Lung (tissue), 12 donors: ENCODE measurements around the gene STX17. TPM values are rescaled to one million over a fixed set of nuclear protein-coding genes. Genes with fewer than 3 reads are reported as not detected.

Experiments used
- ATAC-seq: fragments of 200-7000 bp; cut with Tn5 transposase; one replicate; pipeline ENCODE4 v1.9.1; 2020; ENCODE audit warnings: moderate number of reproducible peaks; ENCODE audit not compliant: insufficient read depth, low FRiP score
- DNase-seq, 3 donors: peaks; one replicate each; pipeline ENCODE4 v3.0.0-alpha.2; 2013 to 2017
- H3K27ac ChIP-seq, 2 donors: one replicate each; pipeline ENCODE4 v1.5.1; 2013; ENCODE audit warnings: mild to moderate bottlenecking in 2 of 2, moderate library complexity in 2 of 2, control low read depth in 1 of 2, inconsistent platforms in 1 of 2, low read depth in 1 of 2, low read length in 1 of 2
- H3K27me3 ChIP-seq, 3 donors: one replicate each; pipeline ENCODE4 v1.5.1; 2013; ENCODE audit warnings: low read length in 2 of 3; ENCODE audit not compliant: control insufficient read depth in 3 of 3, insufficient read depth in 3 of 3
- H3K36me3 ChIP-seq, 4 donors: one replicate each; pipeline ENCODE4 v1.5.1; 2013; ENCODE audit warnings: low read length in 4 of 4, mild to moderate bottlenecking in 1 of 4, moderate library complexity in 1 of 4; ENCODE audit not compliant: control insufficient read depth in 4 of 4, insufficient read depth in 4 of 4
- H3K4me1 ChIP-seq, 5 donors: one replicate each; pipeline ENCODE4 v1.5.1; 2013; ENCODE audit warnings: low read length in 5 of 5, mild to moderate bottlenecking in 2 of 5, moderate library complexity in 1 of 5; ENCODE audit not compliant: control insufficient read depth in 5 of 5, insufficient read depth in 5 of 5
- H3K4me3 ChIP-seq: one replicate; pipeline ENCODE4 v1.5.1; 2013; ENCODE audit warnings: mild to moderate bottlenecking, control low read depth, moderate library complexity
- H3K9ac ChIP-seq, 2 donors: one replicate each; pipeline ENCODE4 v1.5.1; 2013; ENCODE audit warnings: low read length in 2 of 2, control low read depth in 1 of 2; ENCODE audit not compliant: insufficient read depth in 1 of 2
- H3K9me3 ChIP-seq, 4 donors: one replicate each; pipeline ENCODE4 v1.5.1; 2013; ENCODE audit warnings: low read length in 3 of 4, mild to moderate bottlenecking in 1 of 4, moderate library complexity in 1 of 4; ENCODE audit not compliant: control insufficient read depth in 4 of 4, insufficient read depth in 3 of 4
- WGBS, 2 donors: extraction: QIAGEN DNeasy Blood & Tissue Kit; methylation state at CpG; one replicate each; pipeline ENCODE4 v1.1.7; 2013; 5-methylcytosine and 5-hydroxymethylcytosine counted together
- polyA plus RNA-seq, 2 donors: library from polyadenylated mRNA; stranded (reverse); fragments of 200-250 nt; gene quantifications; one replicate each; pipeline ENCODE4 v1.2.1, GENCODE V29; 2013
- total RNA-seq, 2 donors: library from RNA; depleted of rRNA in 1 of 2; stranded (reverse); fragments of >200 nt in 1 of 2; gene quantifications; one replicate each; pipeline ENCODE4 v1.2.1, GENCODE V29; 2014 to 2021
- TF ChIP-seq, protein P1 (sequence below): IDR thresholded peaks from 2 replicates; pipeline ENCODE4 v1.5.1; 2012; ENCODE audit warnings: mild to moderate bottlenecking; ENCODE audit errors: control extremely low read depth, extremely low read depth
- donor health status: control.
- donor health status: control.
- donor health status: Bipolar disorder and iron deficiency.
- donor health status: healthy.
- donor health status: DM: yes; HTN: yes; CAD: no.

STX17 gene
- total and polyA plus RNA-seq, 4 donors = 4.7 to 55.0 (median 18.7) TPM

DNA sequence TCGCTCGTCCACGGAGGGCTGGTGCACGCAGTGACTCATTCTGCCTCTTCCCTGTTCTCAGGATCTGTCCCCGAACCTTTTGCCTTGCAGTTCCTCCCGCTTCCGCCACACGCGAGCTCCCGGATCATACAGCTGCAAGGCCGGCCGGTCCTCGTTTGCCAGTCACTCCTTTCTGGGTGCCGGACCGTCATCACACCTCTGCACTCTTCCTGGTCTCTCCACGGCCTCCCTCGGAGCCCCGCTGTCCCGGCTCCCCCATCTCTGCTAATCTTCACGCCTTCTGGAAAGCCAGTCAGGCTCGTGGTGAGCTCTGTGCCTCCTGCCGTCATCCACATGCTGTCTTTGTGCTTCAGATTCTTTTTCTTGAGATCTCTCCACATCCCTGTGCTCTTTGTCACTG is 91.8 kb downstream of the STX17 start:
- no peak for ATAC-seq
- no peak for DNase-seq
- Histone ChIP-seq H3K4me3 (no peak overlapping the region), H3K27me3 (no peaks in the 10 kb centered on the region), H3K27ac (no peak overlapping the region), H3K9me3 (peaks cover 0 to 5% (median under 1%) of the 10 kb centered on the region in 4 donors), H3K9ac (no peak overlapping the region), H3K4me1 (no peaks in the 10 kb centered on the region), H3K36me3 (peaks cover 2 to 13% (median 9%) of the 10 kb centered on the region in 4 donors)
- TF ChIP-seq, protein P1, sequence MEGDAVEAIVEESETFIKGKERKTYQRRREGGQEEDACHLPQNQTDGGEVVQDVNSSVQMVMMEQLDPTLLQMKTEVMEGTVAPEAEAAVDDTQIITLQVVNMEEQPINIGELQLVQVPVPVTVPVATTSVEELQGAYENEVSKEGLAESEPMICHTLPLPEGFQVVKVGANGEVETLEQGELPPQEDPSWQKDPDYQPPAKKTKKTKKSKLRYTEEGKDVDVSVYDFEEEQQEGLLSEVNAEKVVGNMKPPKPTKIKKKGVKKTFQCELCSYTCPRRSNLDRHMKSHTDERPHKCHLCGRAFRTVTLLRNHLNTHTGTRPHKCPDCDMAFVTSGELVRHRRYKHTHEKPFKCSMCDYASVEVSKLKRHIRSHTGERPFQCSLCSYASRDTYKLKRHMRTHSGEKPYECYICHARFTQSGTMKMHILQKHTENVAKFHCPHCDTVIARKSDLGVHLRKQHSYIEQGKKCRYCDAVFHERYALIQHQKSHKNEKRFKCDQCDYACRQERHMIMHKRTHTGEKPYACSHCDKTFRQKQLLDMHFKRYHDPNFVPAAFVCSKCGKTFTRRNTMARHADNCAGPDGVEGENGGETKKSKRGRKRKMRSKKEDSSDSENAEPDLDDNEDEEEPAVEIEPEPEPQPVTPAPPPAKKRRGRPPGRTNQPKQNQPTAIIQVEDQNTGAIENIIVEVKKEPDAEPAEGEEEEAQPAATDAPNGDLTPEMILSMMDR = no peak
- 94 to 95% methylated on average over 22 of the region's 22 CpGs for WGBS, 2 donors

DNA sequence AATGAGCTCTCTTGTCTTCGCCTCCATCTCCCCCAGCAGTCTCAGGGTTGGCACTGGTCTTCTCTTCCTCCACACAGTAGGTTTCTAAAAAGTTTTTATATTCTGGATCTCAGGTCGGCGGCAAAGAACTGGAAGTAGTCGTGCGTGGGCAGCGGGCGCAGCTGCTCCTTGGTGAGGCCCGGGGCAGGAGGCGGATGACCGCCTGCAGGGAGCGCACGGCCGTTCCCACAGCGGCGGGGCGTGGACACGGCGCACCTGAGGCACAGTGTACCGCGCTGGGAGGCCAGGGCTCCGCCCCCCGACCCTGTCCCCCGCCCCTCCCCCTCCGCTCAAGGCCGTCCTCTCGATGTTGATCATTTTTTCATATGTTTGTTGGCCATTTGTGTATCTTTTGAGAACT is 92.4 kb downstream of the STX17 start:
- H3K27me3 ChIP-seq = no peaks in the 10 kb centered on the region
- peaks cover 0 to 6% (median 4%) of the 10 kb centered on the region in 4 donors for H3K9me3 ChIP-seq
- no peak overlapping the region for H3K4me3 ChIP-seq
- H3K9ac ChIP-seq = no peak overlapping the region
- no peak for DNase-seq
- WGBS, 2 donors = 94 to 98% methylated on average over 26 of the region's 26 CpGs
- H3K4me1 ChIP-seq = no peaks in the 10 kb centered on the region
- no peak for ATAC-seq
- peaks cover 7 to 19% (median 15%) of the 10 kb centered on the region in 4 donors for H3K36me3 ChIP-seq
- no peak overlapping the region for H3K27ac ChIP-seq
- TF ChIP-seq, protein P1 = no peak

DNA sequence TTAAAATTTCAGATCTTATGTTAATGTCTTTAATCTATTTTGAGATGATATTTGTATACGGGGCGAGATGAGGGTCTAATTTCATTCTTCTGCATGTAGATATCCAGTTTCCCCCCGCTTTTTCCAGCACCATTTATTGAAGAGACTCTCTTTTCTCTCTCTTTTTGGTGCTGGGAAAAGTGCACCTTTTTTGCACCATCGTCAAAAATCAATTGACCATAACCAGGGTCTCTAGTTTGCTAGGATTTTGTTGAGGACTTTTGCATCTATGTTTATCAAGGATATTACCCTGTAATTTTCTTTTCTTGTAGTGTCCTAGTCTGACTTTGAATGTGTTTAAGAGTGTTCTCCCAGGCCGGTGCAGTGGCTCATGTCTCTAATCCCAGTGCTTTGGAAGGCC is 93.3 kb downstream of the STX17 start:
- no peak overlapping the region for H3K4me3 ChIP-seq
- TF ChIP-seq, protein P1 = no peak
- no peak for DNase-seq

More for the DNA sequence above, 93.3 kb downstream of the STX17 start:
- Histone ChIP-seq H3K4me1 (no peaks in the 10 kb centered on the region), H3K27me3 (no peaks in the 10 kb centered on the region), H3K36me3 (peaks cover 14 to 26% (median 20%) of the 10 kb centered on the region in 4 donors), H3K27ac (no peak overlapping the region), H3K9ac (no peak overlapping the region), H3K9me3 (peaks cover 0 to 5% (median 3%) of the 10 kb centered on the region in 4 donors)
- WGBS, 2 donors = 97 to 99% methylated on average over 5 of the region's 5 CpGs
- ATAC-seq = no peak
